Rectal smooth muscle tissue (tissue), 1 donor: Measurements from ENCODE around the gene DUSP21.
"Not testable (repeated sequence)": the region's sequence is repeated elsewhere in the genome, so short reads cannot be mapped to it uniquely, and the experiment has no call there.

Experiments used
- H3K27ac ChIP-seq: one replicate; pipeline ENCODE4 v1.7.0; 2013; ENCODE audit warnings: low read depth, low read length, inconsistent platforms
- H3K27me3 ChIP-seq: one replicate; pipeline ENCODE4 v1.7.0; 2013; ENCODE audit warnings: low read length; ENCODE audit not compliant: control insufficient read depth, insufficient read depth
- H3K36me3 ChIP-seq: one replicate; pipeline ENCODE4 v1.7.0; 2013; ENCODE audit warnings: low read length; ENCODE audit not compliant: control insufficient read depth, insufficient read depth
- H3K4me1 ChIP-seq: one replicate; pipeline ENCODE4 v1.7.0; 2013; ENCODE audit warnings: low read length; ENCODE audit not compliant: control insufficient read depth, insufficient read depth
- H3K4me3 ChIP-seq: one replicate; pipeline ENCODE4 v1.7.0; 2013; ENCODE audit warnings: low read length
- H3K9ac ChIP-seq: one replicate; pipeline ENCODE4 v1.7.0; 2013; ENCODE audit warnings: low read length

Gene DUSP21

GRCh38 chrX:44843753-44844152 is at the start of gene DUSP21:
Gene DUSP21, plus strand, starts transcription at chrX:44844021. Its CDS starts 112 bp downstream, at chrX:44844133.
- Histone ChIP-seq H3K27me3 (no peaks in the 10 kb centered on the region), H3K9ac (no peak within 1 kb of the TSS), H3K4me1 (no peaks in the 10 kb centered on the region), H3K4me3 (no peak within 1 kb of the TSS), H3K36me3 (no peaks in the 10 kb centered on the region), H3K27ac (no peak within 1 kb of the TSS)

- Histone ChIP-seq H3K4me3 (no peak overlapping the region), H3K9ac (no peak overlapping the region), H3K27me3 (no peaks in the 10 kb centered on the region), H3K36me3 (no peaks in the 10 kb centered on the region), H3K27ac (no peak overlapping the region), H3K4me1 (no peaks in the 10 kb centered on the region)
Observed at GRCh38 chrX:44795945-44796450, 47.8 kb upstream of the DUSP21 start.

GRCh38 chrX:44802613-44803012 is 41.2 kb upstream of the DUSP21 start:
- H3K27me3 ChIP-seq = no peaks in the 10 kb centered on the region
- H3K9ac ChIP-seq = no peak overlapping the region
- H3K4me1 ChIP-seq = no peaks in the 10 kb centered on the region
- H3K27ac ChIP-seq = no peak overlapping the region
- no peak overlapping the region for H3K4me3 ChIP-seq
- no peaks in the 10 kb centered on the region for H3K36me3 ChIP-seq

- H3K4me1 ChIP-seq = no peaks in the 10 kb centered on the region
- H3K9ac ChIP-seq = no peak overlapping the region
- no peaks in the 10 kb centered on the region for H3K36me3 ChIP-seq
- H3K4me3 ChIP-seq = no peak overlapping the region
- H3K27me3 ChIP-seq = no peaks in the 10 kb centered on the region
- no peak overlapping the region for H3K27ac ChIP-seq
Observed at GRCh38 chrX:44815681-44816080, 28.1 kb upstream of the DUSP21 start.

- Histone ChIP-seq H3K27me3 (no peaks in the 10 kb centered on the region), H3K9ac (no peak overlapping the region), H3K4me3 (no peak overlapping the region), H3K4me1 (no peaks in the 10 kb centered on the region), H3K27ac (no peak overlapping the region), H3K36me3 (no peaks in the 10 kb centered on the region)
Observed at GRCh38 chrX:44816367-44816766, 27.5 kb upstream of the DUSP21 start.

- Histone ChIP-seq H3K36me3 (no peaks in the 10 kb centered on the region), H3K4me1 (no peaks in the 10 kb centered on the region), H3K27ac (no peak overlapping the region), H3K9ac (no peak overlapping the region), H3K27me3 (no peaks in the 10 kb centered on the region), H3K4me3 (no peak overlapping the region)
Observed at GRCh38 chrX:44817029-44817428, 26.8 kb upstream of the DUSP21 start.

GRCh38 chrX:44822601-44823000 is 21.2 kb upstream of the DUSP21 start:
- Histone ChIP-seq H3K27me3 (no peaks in the 10 kb centered on the region), H3K27ac (no peak overlapping the region), H3K36me3 (no peaks in the 10 kb centered on the region), H3K4me3 (no peak overlapping the region), H3K4me1 (no peaks in the 10 kb centered on the region), H3K9ac (no peak overlapping the region)

- not testable (repeated sequence) for H3K36me3 ChIP-seq, H3K4me3 ChIP-seq, H3K4me1 ChIP-seq, H3K27ac ChIP-seq, H3K27me3 ChIP-seq, H3K9ac ChIP-seq
Observed at GRCh38 chrX:44823193-44823592, 20.6 kb upstream of the DUSP21 start.

- no peaks in the 10 kb centered on the region for H3K4me1 ChIP-seq
- H3K4me3 ChIP-seq = no peak overlapping the region
- H3K27ac ChIP-seq = no peak overlapping the region
- no peaks in the 10 kb centered on the region for H3K27me3 ChIP-seq
- no peaks in the 10 kb centered on the region for H3K36me3 ChIP-seq
- no peak overlapping the region for H3K9ac ChIP-seq
Observed at GRCh38 chrX:44828008-44828605, 15.7 kb upstream of the DUSP21 start.

- no peak overlapping the region for H3K4me3 ChIP-seq
- H3K36me3 ChIP-seq = no peaks in the 10 kb centered on the region
Observed at GRCh38 chrX:44829832-44830231, 14.0 kb upstream of the DUSP21 start.

GRCh38 chrX:44842550-44843317 is 1.1 kb upstream of the DUSP21 start:
- Histone ChIP-seq H3K9ac (no peak overlapping the region), H3K27ac (no peak overlapping the region), H3K4me3 (no peak overlapping the region), H3K27me3 (no peaks in the 10 kb centered on the region), H3K36me3 (no peaks in the 10 kb centered on the region), H3K4me1 (no peaks in the 10 kb centered on the region)

More at GRCh38 chrX:44829832-44830231, 14.0 kb upstream of the DUSP21 start:
- Histone ChIP-seq H3K9ac (no peak overlapping the region), H3K27me3 (no peaks in the 10 kb centered on the region), H3K27ac (no peak overlapping the region), H3K4me1 (no peaks in the 10 kb centered on the region)

GRCh38 chrX:44843318-44843702 is 511 bp upstream of the DUSP21 start:
- no peaks in the 10 kb centered on the region for H3K36me3 ChIP-seq
- no peaks in the 10 kb centered on the region for H3K4me1 ChIP-seq
- no peak overlapping the region for H3K4me3 ChIP-seq
- H3K9ac ChIP-seq = no peak overlapping the region
- no peaks in the 10 kb centered on the region for H3K27me3 ChIP-seq
- H3K27ac ChIP-seq = no peak overlapping the region

GRCh38 chrX:44844204-44844603 is 383 bp downstream of the DUSP21 start:
- Histone ChIP-seq H3K36me3 (no peaks in the 10 kb centered on the region), H3K27me3 (no peaks in the 10 kb centered on the region), H3K4me1 (no peaks in the 10 kb centered on the region), H3K9ac (no peak overlapping the region), H3K27ac (no peak overlapping the region), H3K4me3 (no peak overlapping the region)
